Astrocyte (in vitro differentiated cells and primary cell): Measurements from ENCODE around the gene THEM5. TPM values are rescaled to one million over a fixed set of nuclear protein-coding genes. Genes with fewer than 3 reads are reported as not detected.

Experiments used
- DNase-seq: peaks from one replicate; pipeline ENCODE4 v3.0.0-alpha.2; 2010; ENCODE audit warnings: low read depth
- FAIRE-seq: peaks from 2 replicates; lab custom pipeline; 2011; peaks lifted over from hg19 to GRCh38; lab: Jason Lieb, UNC
- H2AFZ ChIP-seq: 2 replicates; pipeline ENCODE4 v1.6.0; 2012; ENCODE audit warnings: low read depth, low read length, inconsistent platforms
- H3K27ac ChIP-seq: 2 replicates; pipeline ENCODE4 v1.5.1; 2011; ENCODE audit warnings: low read depth, low read length, inconsistent platforms
- H3K27me3 ChIP-seq: 2 replicates; pipeline ENCODE4 v1.6.0; 2011; ENCODE audit warnings: low read length, inconsistent platforms; ENCODE audit not compliant: insufficient read depth
- H3K36me3 ChIP-seq: 2 replicates; pipeline ENCODE4 v1.5.1; 2011; ENCODE audit warnings: low read length, inconsistent platforms; ENCODE audit not compliant: insufficient read depth
- H3K4me1 ChIP-seq: 2 replicates; pipeline ENCODE4 v1.5.1; 2011; ENCODE audit warnings: low read length, inconsistent platforms; ENCODE audit not compliant: insufficient read depth
- H3K4me2 ChIP-seq: 2 replicates; pipeline ENCODE4 v1.6.0; 2012; ENCODE audit warnings: low read length, inconsistent platforms
- H3K4me3 ChIP-seq: 2 replicates; pipeline ENCODE4 v1.5.1; 2011; ENCODE audit warnings: low read depth, mild to moderate bottlenecking, low read length, inconsistent platforms; ENCODE audit not compliant: insufficient read depth
- H3K79me2 ChIP-seq: 2 replicates; pipeline ENCODE4 v1.6.0; 2012; ENCODE audit warnings: mild to moderate bottlenecking, low read length, inconsistent platforms; ENCODE audit not compliant: insufficient read depth
- H3K9ac ChIP-seq: 2 replicates; pipeline ENCODE4 v1.6.0; 2012; ENCODE audit warnings: mild to moderate bottlenecking, low read length, inconsistent platforms
- H3K9me3 ChIP-seq: 2 replicates; pipeline ENCODE4 v1.5.1; 2012; ENCODE audit warnings: low read depth, mild to moderate bottlenecking, low read length, inconsistent platforms; ENCODE audit not compliant: insufficient read depth
- H4K20me1 ChIP-seq: 2 replicates; pipeline ENCODE4 v1.6.0; 2012; ENCODE audit warnings: low read length, inconsistent platforms; ENCODE audit not compliant: insufficient read depth
- H3K27ac Mint-ChIP-seq: one replicate; pipeline ENCODE4 v1.8.0; 2021; ENCODE audit warnings: mild to moderate bottlenecking, mixed read lengths; ENCODE audit not compliant: unreplicated experiment
- H3K27me3 Mint-ChIP-seq: one replicate; pipeline ENCODE4 v1.8.0; 2021; ENCODE audit warnings: low read depth, mixed read lengths; ENCODE audit not compliant: unreplicated experiment
- H3K36me3 Mint-ChIP-seq: one replicate; pipeline ENCODE4 v1.8.0; 2021; ENCODE audit warnings: low read depth, mixed read lengths; ENCODE audit not compliant: unreplicated experiment
- H3K4me1 Mint-ChIP-seq: one replicate; pipeline ENCODE4 v1.8.0; 2021; ENCODE audit warnings: low read depth, mixed read lengths; ENCODE audit not compliant: unreplicated experiment
- H3K4me3 Mint-ChIP-seq: one replicate; pipeline ENCODE4 v1.8.0; 2021; ENCODE audit warnings: mild to moderate bottlenecking, moderate library complexity, mixed read lengths; ENCODE audit not compliant: unreplicated experiment
- H3K9me3 Mint-ChIP-seq: one replicate; pipeline ENCODE4 v1.8.0; 2021; ENCODE audit warnings: mild to moderate bottlenecking, mixed read lengths; ENCODE audit not compliant: unreplicated experiment
- CTCF ChIP-seq: IDR thresholded peaks from 2 replicates; pipeline ENCODE4 v1.5.1; 2011; ENCODE audit warnings: low read depth, mild to moderate bottlenecking, inconsistent platforms, low read length, moderate library complexity; ENCODE audit not compliant: insufficient read depth
- EZH2 ChIP-seq: IDR thresholded peaks from 2 replicates; pipeline ENCODE4 v1.6.1; 2012; ENCODE audit warnings: mild to moderate bottlenecking, low read length, inconsistent platforms; ENCODE audit not compliant: insufficient read depth
- total RNA-seq: library from RNA; stranded (reverse); gene quantifications from 2 replicates; pipeline ENCODE4 v1.2.1, GENCODE V29; 2021

THEM5 gene
- total RNA-seq, 1 donor from 2014 or later = not detected

- Mint-ChIP-seq H3K4me1 (peaks cover 14% of the 10 kb centered on the region), H3K9me3 (no peaks in the 10 kb centered on the region), H3K27ac (no peak overlapping the region), H3K27me3 (peaks cover 41% of the 10 kb centered on the region), H3K4me3 (no peak overlapping the region), H3K36me3 (no peaks in the 10 kb centered on the region)
- no peak overlapping the region for H3K9ac ChIP-seq
- H2AFZ ChIP-seq = no peak overlapping the region
- H3K36me3 ChIP-seq = no peaks in the 10 kb centered on the region
- H4K20me1 ChIP-seq = peaks cover 5% of the 10 kb centered on the region
- H3K27ac ChIP-seq = no peak overlapping the region
- H3K9me3 ChIP-seq = no peaks in the 10 kb centered on the region
- H3K4me2 ChIP-seq = no peak overlapping the region
- FAIRE-seq (no peak), DNase-seq (no peak)
- TF ChIP-seq EZH2 (no peak), CTCF (no peak)
- H3K27me3 ChIP-seq = peaks cover 5% of the 10 kb centered on the region
- no peak overlapping the region for H3K4me3 ChIP-seq
- no peaks in the 10 kb centered on the region for H3K79me2 ChIP-seq
- H3K4me1 ChIP-seq = no peaks in the 10 kb centered on the region
These were observed 21.1 kb downstream of the THEM5 start for GRCh38 chr1:151832318-151832980.

GRCh38 chr1:151831605-151832004 is 21.9 kb downstream of the THEM5 start, which contains the start of gene RORC:
Gene RORC (minus strand): TSS chr1:151831802. CDS start chr1:151831764, 38 bp downstream.
- TF ChIP-seq CTCF (no peak), EZH2 (no peak)
- H3K79me2 ChIP-seq = no peaks in the 10 kb centered on the region
- Mint-ChIP-seq H3K9me3 (no peaks in the 10 kb centered on the region), H3K27me3 (peaks cover 41% of the 10 kb centered on the region), H3K36me3 (no peaks in the 10 kb centered on the region), H3K27ac (no peak within 1 kb of the TSS), H3K4me3 (no peak within 1 kb of the TSS), H3K4me1 (peaks cover 9% of the 10 kb centered on the region)
- no peaks in the 10 kb centered on the region for H3K4me1 ChIP-seq
- H3K9me3 ChIP-seq = no peaks in the 10 kb centered on the region
- no peak for DNase-seq
- H3K4me3 ChIP-seq = no peak within 1 kb of the TSS
- no peak within 1 kb of the TSS for H3K4me2 ChIP-seq
- H3K27me3 ChIP-seq = no peaks in the 10 kb centered on the region
- H4K20me1 ChIP-seq = no peaks in the 10 kb centered on the region
- no peak within 1 kb of the TSS for H2AFZ ChIP-seq
- no peak for FAIRE-seq
- no peaks in the 10 kb centered on the region for H3K36me3 ChIP-seq
- no peak within 1 kb of the TSS for H3K27ac ChIP-seq
- no peak within 1 kb of the TSS for H3K9ac ChIP-seq

- no peaks in the 10 kb centered on the region for H3K9me3 Mint-ChIP-seq
- no peak overlapping the region for H3K27ac Mint-ChIP-seq
- H3K4me3 Mint-ChIP-seq = no peak overlapping the region
- no peak overlapping the region for H3K27ac ChIP-seq
- no peak overlapping the region for H3K4me2 ChIP-seq
- H3K4me1 Mint-ChIP-seq = peaks cover 6% of the 10 kb centered on the region
- no peaks in the 10 kb centered on the region for H4K20me1 ChIP-seq
- DNase-seq (no peak), FAIRE-seq (no peak)
- H3K9ac ChIP-seq = no peak overlapping the region
- H2AFZ ChIP-seq = no peak overlapping the region
- no peaks in the 10 kb centered on the region for H3K4me1 ChIP-seq
- no peaks in the 10 kb centered on the region for H3K9me3 ChIP-seq
- no peak overlapping the region for H3K4me3 ChIP-seq
- H3K27me3 Mint-ChIP-seq = peaks cover 41% of the 10 kb centered on the region
- H3K36me3 ChIP-seq = no peaks in the 10 kb centered on the region
- H3K27me3 ChIP-seq = no peaks in the 10 kb centered on the region
- H3K36me3 Mint-ChIP-seq = no peaks in the 10 kb centered on the region
- H3K79me2 ChIP-seq = no peaks in the 10 kb centered on the region
- TF ChIP-seq CTCF = no peak
- TF ChIP-seq EZH2 = no peak
These were observed 22.3 kb downstream of the THEM5 start for GRCh38 chr1:151831256-151831591.
